H1 (cell line): ENCODE results near the gene TSPAN5. TPM values are rescaled to one million over a fixed set of nuclear protein-coding genes. Genes with fewer than 3 reads are reported as not detected.
A peak's percentile ranks its signal among the peaks of the same experiment; 100 is the strongest.

Source experiments
- CTCF ChIA-PET: fragments of 300-600 bp; sonication (Branson Sonifier 250); formaldehyde crosslinking; loops from one replicate; lab custom pipeline; 2021; ENCODE audit not compliant: partially characterized antibody; lab: Charles Lee
- POLR2A ChIA-PET: fragments of 300-600 bp; sonication (Branson Sonifier 250); formaldehyde crosslinking; loops from one replicate; lab custom pipeline; 2021; ENCODE audit warnings: inconsistent platforms; ENCODE audit not compliant: partially characterized antibody; lab: Charles Lee
- DNase-seq, 2 experiments: peaks; one replicate each; pipeline versions ENCODE4 v3.0.0 to v3.0.0-alpha.2; 2010 to 2022; ENCODE audit warnings: low spot score in 2 of 2, low read depth in 1 of 2, mixed read lengths in 1 of 2
- FAIRE-seq: peaks from 2 replicates; lab custom pipeline; 2011; peaks lifted over from hg19 to GRCh38; lab: Jason Lieb, UNC
- H2AFZ ChIP-seq: 2 replicates; pipeline ENCODE4 v1.8.1; 2012; ENCODE audit warnings: low read length, inconsistent platforms
- H2AK5ac ChIP-seq: 2 replicates; pipeline ENCODE4 v1.6.1; 2013; ENCODE audit warnings: low read depth, low read length
- H2BK120ac ChIP-seq: replicated peaks from 2 replicates; pipeline ENCODE3; 2013; ENCODE audit warnings: low read depth, low read length, inconsistent platforms
- H2BK12ac ChIP-seq: 2 replicates; pipeline ENCODE4 v1.6.1; 2013; ENCODE audit warnings: low read depth, low read length
- H2BK15ac ChIP-seq: 2 replicates; pipeline ENCODE4 v1.6.1; 2013; ENCODE audit warnings: low read length
- H2BK20ac ChIP-seq: 2 replicates; pipeline ENCODE4 v1.6.1; 2013; ENCODE audit warnings: low read length
- H2BK5ac ChIP-seq: 2 replicates; pipeline ENCODE4 v1.6.1; 2013; ENCODE audit warnings: low read depth, low read length
- H3K14ac ChIP-seq: 2 replicates; pipeline ENCODE4 v1.6.1; 2013; ENCODE audit warnings: inconsistent platforms; ENCODE audit not compliant: insufficient read length
- H3K18ac ChIP-seq: 2 replicates; pipeline ENCODE4 v1.6.1; 2013; ENCODE audit warnings: low read length; ENCODE audit errors: extremely low read depth
- H3K23ac ChIP-seq: 2 replicates; pipeline ENCODE4 v1.6.1; 2013; ENCODE audit warnings: inconsistent platforms; ENCODE audit not compliant: insufficient read length
- H3K23me2 ChIP-seq: 2 replicates; pipeline ENCODE4 v1.6.1; 2013; ENCODE audit warnings: low read depth, low read length
- H3K27ac ChIP-seq: 2 replicates; pipeline ENCODE4 v1.6.1; 2011; ENCODE audit warnings: low read depth, low read length, inconsistent platforms
- H3K27me3 ChIP-seq, 4 experiments: replicated peaks in 1 of 4; 1 replicate in 1 of 4; 2 replicates in 3 of 4; pipeline versions ENCODE4 v1.6.1 to v1.8.1; 2011 to 2013; ENCODE audit warnings: low read length in 3 of 4, mild to moderate bottlenecking in 3 of 4, inconsistent platforms in 2 of 4, mixed read lengths in 2 of 4, moderate library complexity in 1 of 4; ENCODE audit not compliant: control insufficient read depth in 3 of 4, insufficient read depth in 3 of 4; ENCODE audit errors: extremely low read depth in 1 of 4
- H3K36me3 ChIP-seq, 4 experiments: 2 replicates each; pipeline versions ENCODE4 v1.6.1 to v1.8.1; 2011 to 2013; ENCODE audit warnings: mild to moderate bottlenecking in 4 of 4, low read length in 3 of 4, moderate library complexity in 2 of 4, control low read depth in 1 of 4, inconsistent platforms in 1 of 4; ENCODE audit not compliant: insufficient read depth in 4 of 4, control insufficient read depth in 2 of 4
- H3K4ac ChIP-seq: replicated peaks from 2 replicates; pipeline ENCODE3; 2013; ENCODE audit warnings: low read length, low read depth, mixed read lengths, inconsistent platforms; ENCODE audit not compliant: insufficient read length
- H3K4me1 ChIP-seq, 4 experiments: replicated peaks in 1 of 4; 1 replicate in 1 of 4; 2 replicates in 3 of 4; pipeline versions ENCODE4 v1.6.1 to v1.8.1; 2011 to 2013; ENCODE audit warnings: low read length in 3 of 4, inconsistent platforms in 2 of 4, mixed read lengths in 1 of 4; ENCODE audit not compliant: insufficient read depth in 4 of 4, control insufficient read depth in 3 of 4
- H3K4me2 ChIP-seq, 2 experiments: 2 replicates each; pipeline versions ENCODE4 v1.6.1 to v1.8.1; 2011 to 2013; ENCODE audit warnings: low read depth in 2 of 2, low read length in 2 of 2, control low read depth in 1 of 2, inconsistent platforms in 1 of 2, mild to moderate bottlenecking in 1 of 2; ENCODE audit not compliant: insufficient read depth in 1 of 2
- H3K4me3 ChIP-seq, 4 experiments: fragments of 200-600, 300-600 bp in 1 of 4; sonication (generic), shearing (Covaris generic), sonication (Bioruptor Twin) in 1 of 4; 2 replicates each; pipeline versions ENCODE4 v1.5.1 to v1.8.1; 2011 to 2016; ENCODE audit warnings: low read length in 4 of 4, low read depth in 3 of 4, control low read depth in 2 of 4, inconsistent platforms in 2 of 4, mild to moderate bottlenecking in 2 of 4, mixed read lengths in 1 of 4, moderate library complexity in 1 of 4; ENCODE audit not compliant: insufficient read depth in 2 of 4; ENCODE audit errors: extremely low read depth in 1 of 4
- H3K56ac ChIP-seq: replicated peaks from 2 replicates; pipeline ENCODE3; 2013; ENCODE audit warnings: low read depth, mild to moderate bottlenecking, mixed read lengths, low read length, inconsistent platforms; ENCODE audit not compliant: insufficient read length
- H3K79me1 ChIP-seq: 2 replicates; pipeline ENCODE4 v1.6.1; 2013; ENCODE audit warnings: low read depth, low read length, control low read depth
- H3K79me2 ChIP-seq, 2 experiments: 2 replicates each; pipeline versions ENCODE4 v1.6.1 to v1.8.1; 2012 to 2013; ENCODE audit warnings: low read length in 2 of 2, mild to moderate bottlenecking in 2 of 2, inconsistent platforms in 1 of 2; ENCODE audit not compliant: insufficient read depth in 2 of 2, control insufficient read depth in 1 of 2
- H3K9ac ChIP-seq, 4 experiments: replicated peaks in 1 of 4; 1 replicate in 1 of 4; 2 replicates in 3 of 4; pipeline versions ENCODE4 v1.6.1 to v1.8.1; 2011 to 2013; ENCODE audit warnings: low read depth in 3 of 4, low read length in 3 of 4, control low read depth in 2 of 4, mild to moderate bottlenecking in 2 of 4, moderate library complexity in 2 of 4, inconsistent platforms in 1 of 4; ENCODE audit errors: extremely low read depth in 1 of 4
- H3K9me3 ChIP-seq, 2 experiments: 2 replicates each; pipeline versions ENCODE4 v1.6.1 to v1.8.1; 2012 to 2013; ENCODE audit warnings: mild to moderate bottlenecking in 2 of 2, moderate library complexity in 2 of 2, control low read depth in 1 of 2, inconsistent platforms in 1 of 2, low read depth in 1 of 2, low read length in 1 of 2, mixed read lengths in 1 of 2; ENCODE audit not compliant: insufficient read depth in 2 of 2
- H4K20me1 ChIP-seq, 2 experiments: replicated peaks in 1 of 2; 2 replicates each; pipeline versions ENCODE3 to v1.8.1; 2011 to 2013; ENCODE audit warnings: inconsistent platforms in 2 of 2, low read length in 2 of 2, mild to moderate bottlenecking in 1 of 2; ENCODE audit not compliant: insufficient read depth in 2 of 2, control insufficient read depth in 1 of 2
- H4K5ac ChIP-seq: 2 replicates; pipeline ENCODE4 v1.6.1; 2013; ENCODE audit warnings: low read length, low read depth, mixed read lengths, inconsistent platforms; ENCODE audit not compliant: insufficient read length
- H4K8ac ChIP-seq: 2 replicates; pipeline ENCODE4 v1.8.0; 2013; ENCODE audit warnings: mild to moderate bottlenecking, moderate library complexity, low read length, inconsistent platforms; ENCODE audit not compliant: insufficient read depth; ENCODE audit errors: extremely low read depth
- H4K91ac ChIP-seq: replicated peaks from 2 replicates; pipeline ENCODE3; 2013; ENCODE audit warnings: low read length, mixed read lengths, inconsistent platforms; ENCODE audit not compliant: insufficient read length
- BCL11A ChIP-seq, 2 experiments: IDR thresholded peaks; one replicate each; pipeline ENCODE4 v1.6.1; 2011; ENCODE audit warnings: low read depth in 2 of 2, low read length in 2 of 2, mild to moderate bottlenecking in 2 of 2
- BRCA1 ChIP-seq: IDR thresholded peaks from 2 replicates; pipeline ENCODE4 v1.6.1; 2012; ENCODE audit warnings: low read depth, low read length, improper control_type of control experiment
- CEBPB ChIP-seq: IDR thresholded peaks from 2 replicates; pipeline ENCODE4 v1.6.1; 2012; ENCODE audit warnings: low read depth, low read length
- EP300 ChIP-seq, 2 experiments: IDR thresholded peaks; 1 replicate in 1 of 2; 2 replicates in 1 of 2; pipeline ENCODE4 v1.6.1; 2011 to 2012; ENCODE audit warnings: low read depth in 2 of 2, low read length in 2 of 2, mild to moderate bottlenecking in 2 of 2, borderline replicate concordance in 1 of 2, inconsistent platforms in 1 of 2, moderate library complexity in 1 of 2
- JUN ChIP-seq: IDR thresholded peaks from 2 replicates; pipeline ENCODE4 v1.6.1; 2011; ENCODE audit warnings: low read depth, mild to moderate bottlenecking, improper control_type of control experiment, low read length
- KDM1A ChIP-seq: fragments of 200-600, 300-600 bp; sonication (generic); IDR thresholded peaks from 2 replicates; pipeline ENCODE4 v1.7.1; 2016; ENCODE audit warnings: mild to moderate bottlenecking, low read length, borderline replicate concordance
- SAP30 ChIP-seq: fragments of 300-600 bp; sonication (generic); IDR thresholded peaks from 2 replicates; pipeline ENCODE4 v1.7.1; 2012; ENCODE audit warnings: low read length, moderate library complexity, mild to moderate bottlenecking, inconsistent platforms; ENCODE audit not compliant: insufficient read depth, insufficient replicate concordance
- SRF ChIP-seq: IDR thresholded peaks from 2 replicates; pipeline ENCODE4 v1.6.1; 2011; ENCODE audit warnings: mild to moderate bottlenecking, low read depth, low read length, moderate library complexity
- TAF7 ChIP-seq: optimal IDR thresholded peaks from 2 replicates; pipeline ENCODE3; 2011; ENCODE audit warnings: low read depth, mild to moderate bottlenecking, inconsistent platforms, low read length, moderate library complexity, borderline replicate concordance
- TBP ChIP-seq: IDR thresholded peaks from 2 replicates; pipeline ENCODE4 v1.6.1; 2011; ENCODE audit warnings: low read depth, low read length, improper control_type of control experiment
- TEAD4 ChIP-seq: IDR thresholded peaks from 2 replicates; pipeline ENCODE4 v1.6.1; 2012; ENCODE audit warnings: low read depth, low read length, inconsistent platforms, mixed read lengths
- YY1 ChIP-seq: IDR thresholded peaks from 2 replicates; pipeline ENCODE4 v1.6.1; 2011; ENCODE audit warnings: low read depth, mild to moderate bottlenecking, low read length
- WGBS, 2 experiments: shearing (Covaris generic) in 1 of 2; methylation state at CpG; one replicate each; pipeline versions ENCODE4 v1.1.6 to v1.1.7; 2013 to 2015; ENCODE audit warnings: low lambda C conversion rate in 2 of 2, mixed read lengths in 2 of 2, inconsistent platforms in 1 of 2, low coverage in 1 of 2, missing lambda C conversion rate in 1 of 2; ENCODE audit not compliant: insufficient replicate concordance in 2 of 2, insufficient coverage in 1 of 2, insufficient read length in 1 of 2; ENCODE audit errors: extremely low coverage in 1 of 2, missing lambda C conversion rate in 1 of 2; 5-methylcytosine and 5-hydroxymethylcytosine counted together
- polyA plus RNA-seq, 7 experiments: library from polyadenylated mRNA; depleted of rRNA in 3 of 7; stranded (reverse) in 5 of 7; unstranded in 2 of 7; fragments of >200 nt in 5 of 7; fragments of 200-250 nt in 2 of 7; gene quantifications; 1 replicate in 5 of 7; 2 replicates in 1 of 7; 4 replicates in 1 of 7; pipeline versions ENCODE4 v1.2.1 to v1.2.3, GENCODE V29; 2011 to 2013; ENCODE audit warnings: missing spikeins in 2 of 7, mixed read lengths in 2 of 7
- total RNA-seq: library from RNA; stranded (reverse); fragmentation: NEBNext Ultra II Directional; extraction: Animal tissue kit (Norgen Biotek cat#: 25700); gene quantifications from 2 replicates; pipeline ENCODE4 v1.2.1, GENCODE V29; 2021

Gene TSPAN5
- total and polyA plus RNA-seq, 2 of the 8 experiments (the other 6 are each of a cell fraction or from before 2014, with no cell fraction given): 17.6 to 21.2 TPM

DNA sequence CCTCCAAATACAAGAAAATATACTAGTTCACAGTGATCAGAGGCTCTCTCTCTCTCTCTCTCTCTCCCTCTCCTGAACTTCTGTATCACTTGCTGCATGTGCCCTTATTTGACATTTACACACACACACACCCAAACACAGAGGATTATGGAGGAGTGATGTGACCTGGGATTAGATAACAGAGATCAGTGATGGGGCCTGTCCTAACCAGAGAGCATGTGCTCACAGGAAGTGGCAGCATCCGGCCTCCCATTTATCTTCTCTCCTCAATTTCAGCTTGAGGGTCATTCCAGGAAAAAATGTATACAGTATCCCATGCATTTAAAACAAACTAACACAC is 143.0 kb downstream of the TSPAN5 start:
- no peak overlapping the region for H3K27ac ChIP-seq
- ChIA-PET POLR2A (interaction anchor here (0.6 to 1.2 kb wide), 2 partner anchors 50 to 58 kb away, joined by 3 to 4 read pairs; no protein-coding TSS in a partner anchor), CTCF (interaction anchor here (0.6 to 1.0 kb wide), 2 partner anchors 33 to 37 kb away, joined by 3 read pairs; no protein-coding TSS in a partner anchor)

More for the DNA sequence above, 143.0 kb downstream of the TSPAN5 start:
- no peak overlapping the region for H2BK5ac ChIP-seq
- no peak overlapping the region for H2AK5ac ChIP-seq
- no peak overlapping the region for H3K9ac ChIP-seq
- no peak overlapping the region for H3K18ac ChIP-seq
- H3K14ac ChIP-seq: no peak overlapping the region
- no peak overlapping the region for H4K8ac ChIP-seq
- H3K79me2 ChIP-seq: peaks cover 0 to 3% of the 10 kb centered on the region in 2 experiments; a peak in 1 of 4 replicates
- no peaks in the 10 kb centered on the region for H3K27me3 ChIP-seq
- peaks cover 0 to 5% of the 10 kb centered on the region in 2 experiments; a peak in 1 of 4 replicates for H3K9me3 ChIP-seq
- H4K91ac ChIP-seq: no peak overlapping the region
- H2BK20ac ChIP-seq: no peak overlapping the region
- peak overlapping the region in 1 of 2 experiments; percentile 48; a peak in 1 of 4 replicates for H3K4me2 ChIP-seq
- no peaks in the 10 kb centered on the region; a peak in 1 of 8 replicates for H3K36me3 ChIP-seq
- no peak overlapping the region for H2BK12ac ChIP-seq
- H3K23me2 ChIP-seq: no peaks in the 10 kb centered on the region
- WGBS, 2 experiments: 78% methylated on average over 1 of the region's 1 CpG; no CpG with 5 or more reads in 1 of the 2 experiments
- H3K4me3 ChIP-seq: no peak overlapping the region
- no peak overlapping the region for H4K5ac ChIP-seq
- H2BK120ac ChIP-seq: no peak overlapping the region
- H3K23ac ChIP-seq: no peak overlapping the region
- TF ChIP-seq SRF (no peak), JUN (no peak), KDM1A (no peak), BRCA1 (no peak), TAF7 (no peak), EP300 (IDR thresholded peaks at IDR 0.05; ENCODE audit: borderline replicate concordance in 1 of 2, low read depth in 2 of 2, low read length in 2 of 2) (no peak), TBP (no peak), CEBPB (no peak), YY1 (no peak), BCL11A (IDR thresholded peaks at IDR 0.05; ENCODE audit: low read depth in 2 of 2, low read length in 2 of 2) (no peak), TEAD4 (no peak), SAP30 (no peak)
- H3K4me1 ChIP-seq: peaks cover 3 to 18% (median 8%) of the 10 kb centered on the region in 4 experiments; a peak in 4 of 7 replicates
- H4K20me1 ChIP-seq: no peaks in the 10 kb centered on the region
- no peak for FAIRE-seq
- no peak overlapping the region for H3K56ac ChIP-seq
- DNase-seq: no peak
- no peak overlapping the region for H3K4ac ChIP-seq
- H3K79me1 ChIP-seq: no peaks in the 10 kb centered on the region; the same call in 1 of the 2 replicates
- H2AFZ ChIP-seq: no peak overlapping the region
- no peak overlapping the region for H2BK15ac ChIP-seq
